GM19328 (cell line): Measurements from ENCODE around the gene DOK3.
A peak's percentile ranks its signal among the peaks of the same experiment; 100 is the strongest.

Experiments used
- ATAC-seq: cut with Tn5 transposase; IDR thresholded peaks from one replicate; pipeline ENCODE4 v1.9.1; 2021; ENCODE audit warnings: mild to moderate bottlenecking, moderate library complexity; ENCODE audit not compliant: unreplicated experiment

Gene DOK3

DNA sequence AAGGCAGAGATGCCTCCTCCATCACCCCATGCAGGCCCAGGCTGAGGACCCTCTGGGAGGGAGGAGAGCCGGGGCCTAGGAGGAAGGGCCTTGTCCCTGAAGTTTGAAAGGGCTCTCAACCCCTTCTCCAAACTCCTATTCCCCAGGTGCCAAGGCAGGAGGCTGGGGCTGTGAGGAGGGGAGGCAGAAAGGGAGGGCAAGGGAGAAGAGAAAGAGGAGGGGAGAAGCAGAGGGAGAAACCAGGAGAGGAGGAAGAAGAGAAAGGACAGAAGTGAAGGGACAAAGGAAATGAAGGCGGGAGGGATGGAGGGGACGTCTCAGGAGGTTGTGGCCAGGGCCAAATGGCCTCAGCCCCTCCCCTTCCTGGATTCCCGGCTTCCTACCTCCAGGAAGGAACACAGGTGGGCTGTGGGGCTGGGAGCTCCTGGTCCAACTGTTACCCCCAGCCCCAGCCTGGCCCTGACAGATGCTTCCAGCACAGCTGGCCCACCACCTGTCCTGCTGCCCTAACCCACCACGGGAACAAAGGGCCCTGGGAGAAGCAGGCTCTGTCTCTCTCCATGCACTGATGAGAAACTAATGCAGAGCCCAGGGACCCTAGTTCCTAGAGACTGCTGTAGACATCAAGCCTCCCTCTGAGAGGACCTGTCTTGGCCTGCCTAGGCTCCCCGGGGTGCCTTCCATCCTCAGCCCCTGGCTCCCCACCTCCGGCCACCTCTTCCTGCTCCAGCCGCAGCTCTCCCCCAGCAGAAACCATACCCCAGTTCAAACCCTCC is 39.7 kb downstream of the DOK3 start:
- no peak for ATAC-seq

DNA sequence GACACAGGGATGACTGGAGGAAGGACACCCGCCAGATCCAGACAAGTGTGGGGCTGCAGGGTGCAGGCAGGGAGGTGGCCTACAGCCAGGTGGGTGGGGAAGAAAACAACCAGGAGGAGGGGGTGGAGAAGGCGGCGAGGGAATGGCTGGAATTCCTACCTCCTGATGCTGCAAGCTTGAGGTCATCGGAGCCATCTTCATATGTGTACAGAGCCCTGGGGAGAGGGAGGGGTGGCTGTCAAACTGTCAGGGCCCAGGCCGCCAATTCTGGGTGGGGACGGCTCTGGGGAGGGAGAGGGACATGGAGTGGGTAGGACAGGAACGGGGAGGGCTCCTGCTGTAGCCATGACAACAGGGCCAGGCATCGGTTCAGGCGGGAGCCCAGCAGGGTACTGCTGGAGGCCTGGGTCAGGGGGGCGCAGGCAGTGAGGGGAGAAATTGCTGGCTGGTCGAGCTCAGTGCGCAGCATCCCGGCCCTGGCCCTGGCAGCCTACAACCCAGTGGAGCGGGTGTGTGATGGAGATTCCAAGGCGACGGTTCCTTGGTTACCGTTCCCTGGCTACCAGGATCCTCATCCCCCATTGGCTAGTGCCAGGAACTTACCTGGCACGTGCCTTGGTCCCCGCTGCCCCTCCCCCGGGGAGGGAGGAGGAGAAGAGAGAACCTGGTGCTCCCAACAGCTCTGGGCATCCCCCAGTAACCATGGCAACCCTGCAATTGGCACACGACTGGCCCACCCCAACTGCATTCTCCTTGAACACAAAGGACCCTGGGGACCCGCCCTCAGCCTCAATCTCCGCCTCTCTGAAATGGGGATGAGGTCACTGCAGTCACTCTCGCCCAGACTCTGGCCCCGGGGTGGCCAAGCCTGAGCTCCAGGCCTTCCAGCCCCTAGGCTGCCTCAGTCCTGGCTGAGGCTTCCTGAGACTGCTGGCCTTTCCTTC is 40.7 kb downstream of the DOK3 start:
- ATAC-seq, result no peak

DNA sequence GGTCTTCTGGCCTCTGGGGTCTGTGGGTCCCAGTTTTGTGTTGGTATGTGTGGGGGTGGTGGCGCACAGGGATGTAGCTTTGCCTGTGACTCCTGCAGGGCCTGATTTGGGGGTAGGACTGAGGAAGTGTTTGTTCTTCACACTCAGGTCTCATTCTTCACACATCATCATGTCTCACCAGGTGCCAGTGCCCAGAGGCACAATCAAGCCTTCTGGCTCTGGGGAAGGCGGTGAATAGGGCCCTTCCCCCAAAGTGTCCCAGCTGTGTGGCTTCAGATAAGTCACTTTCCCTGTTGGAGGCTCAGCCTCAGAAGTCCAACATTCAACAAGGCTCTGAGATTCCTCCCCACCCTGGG is 41.3 kb downstream of the DOK3 start:
- ATAC-seq, result no peak

DNA sequence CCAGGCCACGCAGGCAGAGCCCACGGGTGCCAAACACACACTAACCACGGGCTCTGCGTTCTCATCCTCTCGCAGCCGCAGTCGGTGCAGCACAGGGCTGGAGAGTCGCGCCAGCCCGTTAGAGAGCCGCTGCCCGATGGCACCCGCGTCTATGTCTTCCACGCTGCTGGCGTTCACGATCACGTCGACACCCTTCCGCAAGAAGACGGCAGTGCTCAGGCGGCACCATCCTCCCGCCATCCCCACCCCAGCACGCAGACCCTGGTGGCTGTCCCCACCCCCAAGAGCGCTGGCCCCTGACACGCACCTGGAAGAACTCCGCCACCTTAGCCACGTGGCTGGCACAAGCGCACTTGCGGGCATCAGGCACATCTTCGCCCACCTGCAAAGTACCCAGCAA is 42.2 kb downstream of the DOK3 start:
- no peak for ATAC-seq

DNA sequence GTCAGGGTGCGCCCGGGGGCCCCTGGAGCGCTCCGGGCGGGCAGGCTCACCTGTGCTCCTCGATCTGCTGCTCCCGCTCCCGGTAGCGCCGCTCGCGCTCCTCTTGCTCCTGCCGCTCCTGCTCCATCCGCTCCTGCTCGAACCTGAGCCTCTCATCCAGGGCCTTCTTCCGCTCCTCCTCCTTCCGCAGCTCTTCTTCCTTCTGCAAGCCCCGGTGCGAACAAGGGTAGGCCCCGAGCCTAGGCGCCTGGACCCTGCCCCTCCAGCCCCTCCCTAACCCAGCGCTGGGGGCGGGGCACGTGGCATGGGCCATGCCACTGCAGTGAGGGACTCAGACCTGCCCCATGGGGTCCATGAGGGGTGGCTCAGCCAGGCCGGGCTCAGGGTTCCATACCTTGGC is 42.8 kb downstream of the DOK3 start:
- no peak for ATAC-seq

DNA sequence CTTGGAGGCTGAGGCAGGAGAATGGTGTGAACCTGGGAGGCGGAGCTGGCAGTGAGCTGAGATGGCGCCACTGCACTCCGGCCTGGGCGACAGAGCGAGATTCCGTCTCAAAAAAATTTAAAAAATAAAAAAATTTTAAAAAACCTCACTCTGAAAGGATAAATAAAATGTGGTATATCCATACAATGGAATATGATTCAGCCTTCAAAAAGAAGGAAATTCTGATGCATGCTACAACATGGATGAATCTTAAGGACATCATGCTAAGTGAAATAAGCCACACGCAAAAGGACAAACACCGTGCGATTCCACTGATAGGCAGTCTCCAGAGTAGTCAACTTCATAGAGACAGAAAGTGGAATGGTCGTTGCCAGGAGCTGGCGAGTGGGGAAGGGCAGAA is 44.6 kb downstream of the DOK3 start:
- no peak for ATAC-seq

DNA sequence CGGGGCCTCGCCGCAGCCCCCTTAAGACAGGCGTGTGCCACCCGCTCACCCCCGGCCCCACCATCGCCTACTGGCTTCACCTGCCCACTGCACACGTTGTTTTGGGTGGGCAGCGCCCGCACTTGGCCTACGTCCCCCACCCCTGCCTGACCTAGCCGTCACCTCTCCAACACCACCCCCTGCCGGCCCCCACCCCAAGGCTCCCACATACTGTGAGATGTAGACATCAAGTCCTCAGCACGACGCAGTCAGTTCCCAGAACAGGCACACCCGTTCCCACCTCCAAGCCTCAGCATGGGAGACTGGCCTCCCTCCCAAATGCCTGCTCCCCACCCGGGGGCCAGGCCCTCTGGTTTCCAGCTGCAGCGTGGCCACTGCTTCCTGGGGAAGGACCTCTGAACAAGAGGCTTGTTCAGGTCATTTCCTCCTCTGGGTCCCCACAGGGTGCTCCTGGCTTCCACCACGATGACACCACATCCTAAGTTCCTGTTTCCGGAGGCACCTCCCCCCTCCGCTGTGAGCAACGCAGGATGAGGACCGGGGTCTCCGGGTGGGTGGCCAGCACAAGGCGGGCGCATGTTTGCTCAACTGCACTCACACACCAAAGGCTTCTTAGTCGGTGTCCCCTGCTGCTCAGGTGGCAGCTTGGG is 47.5 kb downstream of the DOK3 start:
- no peak for ATAC-seq

DNA sequence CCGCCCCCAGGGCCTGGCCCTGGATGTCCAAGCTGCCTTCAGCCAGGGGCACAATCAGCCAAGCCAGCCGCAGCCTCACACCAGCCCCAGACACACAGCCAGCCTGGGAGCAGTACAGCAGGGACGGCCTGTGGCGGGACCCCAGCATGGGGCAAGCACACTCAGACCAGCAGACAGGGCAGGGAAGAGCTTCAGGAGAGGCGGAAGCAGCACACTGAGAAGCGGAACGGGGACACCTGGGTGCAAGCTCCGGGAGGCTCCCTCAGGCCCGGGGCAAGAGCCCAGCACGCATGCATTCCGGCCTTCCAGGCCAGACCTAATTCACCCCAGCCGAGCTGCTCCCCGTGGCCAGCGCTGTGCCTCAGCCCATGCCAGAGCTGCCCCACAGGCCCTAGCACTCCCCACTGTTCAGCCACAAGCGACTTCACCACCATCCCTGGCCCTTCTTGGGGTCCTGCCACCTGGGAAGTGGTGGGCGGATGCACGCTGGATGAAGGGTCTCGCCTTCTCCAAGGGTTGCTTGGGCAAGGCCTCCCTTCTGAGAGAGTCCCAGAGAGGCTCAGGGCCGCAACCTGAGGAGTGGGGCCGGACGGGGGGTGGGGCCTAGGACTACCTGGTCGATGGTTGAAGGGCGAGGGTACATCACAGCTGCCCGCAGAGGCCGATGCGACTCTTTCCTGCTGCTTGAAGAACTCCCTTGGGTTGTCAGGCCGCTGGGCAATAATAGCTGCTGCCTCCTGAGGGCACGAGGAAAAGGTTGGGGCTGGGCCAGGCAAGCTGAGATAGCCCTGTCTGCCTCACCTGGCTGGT is 49.6 kb downstream of the DOK3 start:
- ATAC-seq, result no peak

DNA sequence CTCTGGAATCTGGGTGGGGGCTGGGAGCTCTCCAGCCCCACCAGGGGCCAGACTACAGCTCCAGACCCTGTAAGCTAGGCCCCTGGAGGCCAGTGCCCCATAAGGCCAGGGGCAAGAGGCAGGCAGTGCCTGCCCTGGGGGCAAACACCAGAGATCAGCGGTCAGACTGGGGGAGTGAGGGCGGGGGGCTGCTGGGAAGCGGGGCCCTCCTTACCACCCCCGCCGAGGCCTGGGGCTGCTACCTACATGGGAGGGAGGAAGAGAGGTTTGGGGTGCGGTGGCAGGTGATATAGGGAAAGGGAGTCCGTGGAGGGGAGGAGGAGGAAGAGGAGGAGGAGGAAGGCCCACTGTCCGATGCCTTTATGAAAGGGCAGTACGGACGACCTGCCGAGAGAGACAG is 50.3 kb downstream of the DOK3 start:
- ATAC-seq, result no peak

DNA sequence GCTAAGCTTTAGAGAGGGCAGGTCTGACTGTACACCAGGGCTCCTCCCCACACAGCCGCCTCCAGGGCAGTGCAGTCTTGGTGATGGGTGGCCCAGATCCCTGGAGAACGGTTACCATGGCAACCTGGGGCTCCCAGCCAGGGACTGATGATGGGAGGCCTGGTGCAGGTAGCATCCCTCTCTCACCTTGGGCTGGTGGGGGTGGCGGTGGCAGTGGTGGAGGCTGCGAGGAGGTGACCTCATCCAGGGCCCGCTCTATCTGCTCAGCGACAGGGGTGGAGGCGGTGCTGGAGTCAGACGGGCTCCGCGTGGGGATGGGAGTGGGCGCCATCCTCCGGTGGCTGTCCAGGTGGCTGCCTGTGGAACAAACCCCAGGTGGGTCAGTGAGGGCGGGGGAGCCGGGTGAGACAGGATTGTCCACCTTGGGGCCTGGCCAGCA is 50.7 kb downstream of the DOK3 start:
- no peak for ATAC-seq

DNA sequence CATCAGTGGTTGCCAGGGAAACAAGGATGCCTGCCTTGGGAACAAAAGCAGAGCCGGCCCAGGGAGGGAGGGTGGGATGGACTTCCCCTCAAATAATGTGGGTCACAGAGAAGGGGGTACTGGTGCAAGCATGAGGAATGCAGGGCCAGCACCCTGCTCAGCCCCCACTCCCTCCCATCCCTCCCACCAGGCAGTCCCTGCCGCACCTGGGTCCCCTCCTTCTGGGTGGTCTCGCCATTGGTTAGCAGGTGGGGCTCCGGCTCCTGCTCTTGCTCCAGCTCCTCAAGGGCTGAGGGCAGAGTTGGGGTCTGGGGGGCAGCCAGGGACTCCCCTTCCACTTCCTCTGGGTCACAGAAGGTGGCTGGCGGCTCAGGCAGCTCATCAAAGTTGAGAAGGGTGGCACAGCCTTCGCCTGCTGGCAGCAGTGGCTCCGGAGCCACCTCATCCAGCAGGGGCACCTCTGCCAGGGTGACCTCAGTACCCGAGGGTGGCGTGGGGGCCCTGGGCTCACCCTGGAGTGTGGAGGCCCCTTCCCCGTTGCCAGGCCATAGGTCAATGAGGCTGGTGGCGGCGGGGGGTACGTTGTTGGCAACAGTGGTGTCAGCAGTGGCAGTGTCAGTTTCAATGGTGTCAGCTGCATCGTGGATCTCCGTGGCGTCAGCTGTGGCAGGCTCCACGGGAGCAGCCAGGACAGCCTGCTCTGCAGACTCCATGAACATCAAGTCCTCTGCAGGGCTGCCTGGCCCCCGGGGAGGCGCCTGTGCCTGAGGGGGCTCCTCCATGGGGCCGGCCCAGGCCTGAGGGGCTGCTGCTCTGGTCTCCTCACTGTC is 51.6 kb downstream of the DOK3 start:
- no peak for ATAC-seq

DNA sequence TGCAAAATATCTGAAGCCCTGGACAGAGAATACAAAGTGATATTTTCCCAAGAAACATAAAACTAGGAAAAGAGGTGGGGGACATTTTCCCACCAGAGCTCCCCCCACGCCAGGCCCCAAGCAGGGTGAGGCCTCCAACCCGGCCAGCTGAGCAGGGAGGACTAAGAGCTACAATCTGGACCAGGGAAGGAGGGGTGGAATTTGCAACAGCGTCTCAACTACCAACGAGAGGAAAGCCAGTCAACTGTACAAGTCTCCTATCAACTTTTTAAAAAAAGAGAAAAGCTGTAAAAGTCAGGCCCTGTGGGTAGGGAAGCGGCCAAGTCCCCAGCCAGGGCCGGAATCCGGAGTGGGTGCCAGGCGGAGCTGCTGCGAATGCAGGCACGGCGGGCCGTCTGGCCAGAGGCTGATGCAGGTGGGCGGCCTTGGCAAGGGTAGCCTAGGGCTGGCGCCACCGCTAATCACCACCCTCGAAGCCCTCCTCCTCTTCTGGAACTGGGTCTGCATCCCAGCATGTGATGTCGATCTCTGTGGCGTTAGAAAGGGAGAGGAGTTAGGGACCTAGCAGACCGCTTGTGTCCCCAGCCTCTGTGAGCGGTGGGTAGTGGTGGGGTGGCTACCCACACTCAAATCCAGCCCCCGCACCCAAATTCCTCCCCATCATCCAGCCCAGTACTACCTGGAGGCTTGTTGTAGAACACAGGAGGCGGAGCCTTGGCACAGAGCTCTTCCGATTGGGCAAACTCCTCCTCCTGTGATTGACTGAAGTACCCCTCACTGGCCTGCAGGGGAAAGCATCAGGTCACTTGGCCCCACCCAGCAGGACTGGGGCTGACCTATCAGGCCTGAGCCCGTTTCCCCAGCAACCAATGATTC is 52.4 kb downstream of the DOK3 start:
- ATAC-seq, result peak; percentile 39

DNA sequence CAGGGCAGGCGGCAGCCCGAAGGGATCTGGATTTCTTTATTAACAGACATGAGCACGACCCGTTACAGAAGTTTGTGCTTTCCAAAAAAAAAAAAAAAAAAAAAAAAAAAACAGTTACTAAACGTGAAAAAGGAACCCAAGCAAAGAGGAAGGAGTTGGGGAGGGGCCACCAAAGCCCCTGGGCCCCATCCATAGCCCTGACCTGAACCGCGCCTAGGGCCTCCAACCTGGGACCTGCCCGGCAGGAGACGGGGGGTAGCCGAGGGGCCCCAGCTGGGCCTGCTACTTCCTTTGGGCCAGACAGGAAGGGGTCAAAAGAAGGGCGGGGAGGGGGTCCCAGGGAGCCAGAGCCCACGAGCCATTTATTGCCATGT is 53.0 kb downstream of the DOK3 start:
- ATAC-seq, result no peak

DNA sequence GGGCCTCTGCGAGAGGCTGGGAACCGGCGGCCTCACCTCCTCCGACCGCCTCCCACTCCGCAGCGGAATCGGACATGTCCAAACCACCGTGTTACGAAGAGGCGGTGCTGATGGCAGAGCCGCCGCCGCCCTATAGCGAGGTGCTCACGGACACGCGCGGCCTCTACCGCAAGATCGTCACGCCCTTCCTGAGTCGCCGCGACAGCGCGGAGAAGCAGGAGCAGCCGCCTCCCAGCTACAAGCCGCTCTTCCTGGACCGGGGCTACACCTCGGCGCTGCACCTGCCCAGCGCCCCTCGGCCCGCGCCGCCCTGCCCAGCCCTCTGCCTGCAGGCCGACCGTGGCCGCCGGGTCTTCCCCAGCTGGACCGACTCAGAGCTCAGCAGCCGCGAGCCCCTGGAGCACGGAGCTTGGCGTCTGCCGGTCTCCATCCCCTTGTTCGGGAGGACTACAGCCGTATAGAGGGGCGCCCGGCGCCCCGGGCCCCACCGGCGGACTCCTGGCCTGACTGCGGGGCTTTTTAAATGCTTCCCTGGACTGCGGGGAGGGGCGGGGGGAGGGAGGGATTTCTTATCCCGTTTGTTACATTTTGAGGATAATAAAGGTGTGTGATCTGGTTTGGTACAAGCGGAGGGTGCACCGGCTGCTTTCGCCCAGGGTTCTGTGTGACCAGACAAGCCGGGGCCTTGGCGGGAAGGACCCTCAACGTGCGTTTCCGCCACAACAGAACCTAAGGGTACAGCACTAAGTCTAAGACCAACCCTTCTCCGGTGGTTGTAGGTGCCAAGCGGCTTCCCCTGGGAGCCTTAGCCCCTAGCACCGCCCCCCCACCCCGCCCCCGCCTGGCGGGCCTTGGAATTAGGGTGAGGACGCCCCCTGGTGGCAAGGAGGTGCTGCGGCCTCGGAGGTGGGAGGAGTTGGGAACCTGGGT is 53.7 kb downstream of the DOK3 start:
- ATAC-seq, result peak; percentile 11

DNA sequence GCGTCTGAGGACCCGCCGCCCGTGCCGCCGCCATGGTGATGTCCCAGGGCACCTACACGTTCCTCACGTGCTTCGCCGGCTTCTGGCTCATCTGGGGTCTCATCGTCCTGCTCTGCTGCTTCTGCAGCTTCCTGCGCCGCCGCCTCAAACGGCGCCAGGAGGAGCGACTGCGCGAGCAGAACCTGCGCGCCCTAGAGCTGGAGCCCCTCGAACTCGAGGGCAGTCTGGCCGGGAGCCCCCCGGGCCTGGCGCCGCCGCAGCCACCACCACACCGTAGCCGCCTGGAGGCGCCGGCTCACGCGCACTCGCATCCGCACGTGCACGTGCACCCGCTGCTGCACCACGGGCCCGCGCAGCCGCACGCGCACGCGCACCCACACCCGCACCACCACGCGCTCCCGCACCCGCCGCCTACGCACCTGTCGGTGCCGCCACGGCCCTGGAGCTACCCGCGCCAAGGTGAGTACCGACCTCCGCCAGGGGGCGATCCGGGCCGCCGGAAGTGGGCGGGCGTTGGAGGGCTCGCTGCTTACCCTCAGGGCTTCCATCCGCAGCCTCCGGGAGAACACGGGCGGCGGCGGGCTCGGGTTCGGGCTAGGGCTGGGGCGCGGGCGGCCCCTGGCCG is 54.5 kb downstream of the DOK3 start:
- peak; percentile 42 for ATAC-seq

DNA sequence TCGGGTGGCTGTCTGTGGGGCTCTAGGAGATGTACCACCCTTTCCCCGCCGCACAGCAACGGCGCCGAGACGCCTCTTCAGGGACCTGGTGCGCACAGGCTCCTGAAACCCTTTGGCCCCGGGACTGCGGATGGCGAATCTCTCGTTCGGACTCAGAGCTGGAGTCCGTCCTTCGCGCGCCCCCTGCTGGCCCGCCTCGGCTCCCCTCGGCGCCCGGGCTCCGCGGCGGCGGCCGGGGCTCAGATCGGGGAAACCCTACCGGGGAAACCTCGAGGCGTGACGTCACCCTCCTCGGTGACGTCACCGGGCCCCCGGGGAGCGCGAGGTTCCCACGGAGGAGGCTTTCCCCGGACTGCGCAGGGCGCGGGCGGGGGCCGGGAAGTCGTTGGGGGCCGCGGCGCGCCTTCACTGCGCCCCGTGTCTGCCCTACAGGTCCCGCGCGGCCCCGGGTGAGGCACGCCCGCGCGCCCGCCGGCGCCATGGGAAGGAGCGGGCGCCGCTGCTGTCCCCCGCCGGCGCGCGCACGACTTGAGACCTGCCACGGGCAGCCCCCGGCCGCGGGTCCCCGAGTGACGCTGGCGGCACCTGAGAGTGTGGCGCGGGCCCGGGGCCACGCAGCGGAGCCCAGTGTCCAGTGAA is 55.1 kb downstream of the DOK3 start:
- ATAC-seq, result peak; percentile 46

DNA sequence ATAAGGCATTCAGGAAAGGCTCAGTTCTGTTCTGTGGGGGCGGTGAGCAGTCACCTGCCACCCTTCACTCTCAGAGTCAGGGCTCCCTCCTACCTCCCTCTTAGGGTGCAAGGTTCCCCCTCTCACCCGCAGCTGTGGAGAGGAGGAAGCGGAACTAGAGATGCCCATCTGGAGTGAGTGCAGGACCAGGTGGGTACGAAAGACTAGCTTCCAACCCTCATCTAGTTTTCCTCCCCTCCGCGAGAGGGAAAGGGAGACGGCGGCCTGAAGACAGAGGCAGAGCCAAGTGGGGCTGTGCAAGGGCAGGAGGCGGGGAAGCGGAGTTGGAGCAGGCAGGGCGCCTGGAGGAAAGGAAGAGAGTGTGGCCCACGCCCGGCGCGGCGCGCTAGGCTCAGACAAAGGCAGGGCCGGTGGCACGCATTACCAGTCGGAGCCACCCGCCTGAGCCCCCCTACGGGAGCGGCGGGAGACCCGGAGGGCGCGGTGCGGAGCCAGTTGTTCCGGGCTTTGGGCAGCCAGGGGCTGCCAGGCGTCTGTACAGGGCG is 55.7 kb downstream of the DOK3 start:
- ATAC-seq, result no peak
